ENCODE data around the gene ZNF638. TPM values are rescaled to one million over a fixed set of nuclear protein-coding genes. Genes with fewer than 3 reads are reported as not detected.

Gene ZNF638
- total and polyA plus RNA-seq, 10 of the 15 experiments (the other 5 are each of a cell fraction or from before 2014, with no cell fraction given): 37.6 to 133 (median 64.5) TPM

DNA sequence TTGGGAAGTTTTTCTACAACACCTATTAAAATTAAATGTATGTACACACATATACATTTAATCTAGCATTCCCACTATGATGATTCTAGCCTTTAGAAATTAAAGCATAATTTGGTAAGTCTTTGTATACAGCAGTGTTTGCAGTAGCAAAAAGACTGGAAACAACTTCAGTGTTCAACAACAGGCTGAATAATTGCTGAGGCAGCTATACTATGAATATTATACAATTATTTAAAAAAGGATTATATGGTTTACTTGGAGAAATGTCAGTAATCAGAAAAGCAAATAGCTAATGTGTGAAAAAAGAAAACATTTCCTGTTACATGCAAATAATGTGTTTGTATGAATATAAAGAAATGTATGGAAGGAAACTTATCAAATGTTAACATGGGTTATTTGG, 1.4 kb upstream of the ZNF638 start:
- CTCF ChIA-PET: interaction anchor here (1.2 to 5.6 kb wide), 4 partner anchors 13 to 45 kb away, joined by 4 to 50 read pairs (median 6); no protein-coding TSS in a partner anchor
- no peaks in the 10 kb centered on the region for H3K4me1 ChIP-seq (ENCODE audit: control insufficient read depth, insufficient read depth, low read length)
- DNase-seq (ENCODE audit: low read depth, low spot score) (no peak), FAIRE-seq (no peak), ATAC-seq (no peak)
- TF ChIP-seq RAD21 (IDR thresholded peaks at IDR 0.05; ENCODE audit: insufficient read depth, low read depth, low read length) (no peak), EGR1 (IDR thresholded peaks at IDR 0.05; ENCODE audit: borderline replicate concordance in 1 of 2, low read depth in 2 of 2, low read length in 2 of 2) (no peak), CEBPB (IDR thresholded peaks at IDR 0.05; ENCODE audit: borderline replicate concordance in 1 of 2, low read depth in 2 of 2, low read length in 2 of 2) (no peak), SREBF1 (IDR thresholded peaks at IDR 0.05; ENCODE audit: low read length) (no peak), CBX5 (IDR thresholded peaks at IDR 0.05; ENCODE audit: low read depth) (no peak), PML (IDR thresholded peaks at IDR 0.05; ENCODE audit: low read length) (no peak), ZBED1 (IDR thresholded peaks at IDR 0.05; ENCODE audit: borderline replicate concordance) (no peak), BRCA1 (IDR thresholded peaks at IDR 0.05; ENCODE audit: low read depth, low read length) (no peak), YBX1 (IDR thresholded peaks at IDR 0.05) (no peak), SPI1 (IDR thresholded peaks at IDR 0.05; ENCODE audit: borderline replicate concordance, insufficient read depth, low read depth, low read length) (no peak), SREBF2 (IDR thresholded peaks at IDR 0.05; ENCODE audit: low read length) (no peak)
- TF ChIP-seq, protein P1, sequence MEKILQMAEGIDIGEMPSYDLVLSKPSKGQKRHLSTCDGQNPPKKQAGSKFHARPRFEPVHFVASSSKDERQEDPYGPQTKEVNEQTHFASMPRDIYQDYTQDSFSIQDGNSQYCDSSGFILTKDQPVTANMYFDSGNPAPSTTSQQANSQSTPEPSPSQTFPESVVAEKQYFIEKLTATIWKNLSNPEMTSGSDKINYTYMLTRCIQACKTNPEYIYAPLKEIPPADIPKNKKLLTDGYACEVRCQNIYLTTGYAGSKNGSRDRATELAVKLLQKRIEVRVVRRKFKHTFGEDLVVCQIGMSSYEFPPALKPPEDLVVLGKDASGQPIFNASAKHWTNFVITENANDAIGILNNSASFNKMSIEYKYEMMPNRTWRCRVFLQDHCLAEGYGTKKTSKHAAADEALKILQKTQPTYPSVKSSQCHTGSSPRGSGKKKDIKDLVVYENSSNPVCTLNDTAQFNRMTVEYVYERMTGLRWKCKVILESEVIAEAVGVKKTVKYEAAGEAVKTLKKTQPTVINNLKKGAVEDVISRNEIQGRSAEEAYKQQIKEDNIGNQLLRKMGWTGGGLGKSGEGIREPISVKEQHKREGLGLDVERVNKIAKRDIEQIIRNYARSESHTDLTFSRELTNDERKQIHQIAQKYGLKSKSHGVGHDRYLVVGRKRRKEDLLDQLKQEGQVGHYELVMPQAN (conservative IDR thresholded peaks at IDR 0.05): no peak
- TF ChIP-seq, protein P2, sequence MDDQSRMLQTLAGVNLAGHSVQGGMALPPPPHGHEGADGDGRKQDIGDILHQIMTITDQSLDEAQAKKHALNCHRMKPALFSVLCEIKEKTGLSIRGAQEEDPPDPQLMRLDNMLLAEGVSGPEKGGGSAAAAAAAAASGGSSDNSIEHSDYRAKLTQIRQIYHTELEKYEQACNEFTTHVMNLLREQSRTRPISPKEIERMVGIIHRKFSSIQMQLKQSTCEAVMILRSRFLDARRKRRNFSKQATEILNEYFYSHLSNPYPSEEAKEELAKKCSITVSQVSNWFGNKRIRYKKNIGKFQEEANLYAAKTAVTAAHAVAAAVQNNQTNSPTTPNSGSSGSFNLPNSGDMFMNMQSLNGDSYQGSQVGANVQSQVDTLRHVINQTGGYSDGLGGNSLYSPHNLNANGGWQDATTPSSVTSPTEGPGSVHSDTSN (IDR thresholded peaks at IDR 0.05; ENCODE audit: insufficient replicate concordance, low read depth, low read length): no peak
- TF ChIP-seq, protein P3, sequence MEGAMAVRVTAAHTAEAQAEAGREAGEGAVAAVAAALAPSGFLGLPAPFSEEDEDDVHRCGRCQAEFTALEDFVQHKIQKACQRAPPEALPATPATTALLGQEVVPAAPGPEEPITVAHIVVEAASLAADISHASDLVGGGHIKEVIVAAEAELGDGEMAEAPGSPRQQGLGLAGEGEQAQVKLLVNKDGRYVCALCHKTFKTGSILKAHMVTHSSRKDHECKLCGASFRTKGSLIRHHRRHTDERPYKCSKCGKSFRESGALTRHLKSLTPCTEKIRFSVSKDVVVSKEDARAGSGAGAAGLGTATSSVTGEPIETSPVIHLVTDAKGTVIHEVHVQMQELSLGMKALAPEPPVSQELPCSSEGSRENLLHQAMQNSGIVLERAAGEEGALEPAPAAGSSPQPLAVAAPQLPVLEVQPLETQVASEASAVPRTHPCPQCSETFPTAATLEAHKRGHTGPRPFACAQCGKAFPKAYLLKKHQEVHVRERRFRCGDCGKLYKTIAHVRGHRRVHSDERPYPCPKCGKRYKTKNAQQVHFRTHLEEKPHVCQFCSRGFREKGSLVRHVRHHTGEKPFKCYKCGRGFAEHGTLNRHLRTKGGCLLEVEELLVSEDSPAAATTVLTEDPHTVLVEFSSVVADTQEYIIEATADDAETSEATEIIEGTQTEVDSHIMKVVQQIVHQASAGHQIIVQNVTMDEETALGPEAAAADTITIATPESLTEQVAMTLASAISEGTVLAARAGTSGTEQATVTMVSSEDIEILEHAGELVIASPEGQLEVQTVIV (IDR thresholded peaks at IDR 0.05; ENCODE audit: borderline replicate concordance, partially characterized antibody): no peak
- TF ChIP-seq, protein P4, sequence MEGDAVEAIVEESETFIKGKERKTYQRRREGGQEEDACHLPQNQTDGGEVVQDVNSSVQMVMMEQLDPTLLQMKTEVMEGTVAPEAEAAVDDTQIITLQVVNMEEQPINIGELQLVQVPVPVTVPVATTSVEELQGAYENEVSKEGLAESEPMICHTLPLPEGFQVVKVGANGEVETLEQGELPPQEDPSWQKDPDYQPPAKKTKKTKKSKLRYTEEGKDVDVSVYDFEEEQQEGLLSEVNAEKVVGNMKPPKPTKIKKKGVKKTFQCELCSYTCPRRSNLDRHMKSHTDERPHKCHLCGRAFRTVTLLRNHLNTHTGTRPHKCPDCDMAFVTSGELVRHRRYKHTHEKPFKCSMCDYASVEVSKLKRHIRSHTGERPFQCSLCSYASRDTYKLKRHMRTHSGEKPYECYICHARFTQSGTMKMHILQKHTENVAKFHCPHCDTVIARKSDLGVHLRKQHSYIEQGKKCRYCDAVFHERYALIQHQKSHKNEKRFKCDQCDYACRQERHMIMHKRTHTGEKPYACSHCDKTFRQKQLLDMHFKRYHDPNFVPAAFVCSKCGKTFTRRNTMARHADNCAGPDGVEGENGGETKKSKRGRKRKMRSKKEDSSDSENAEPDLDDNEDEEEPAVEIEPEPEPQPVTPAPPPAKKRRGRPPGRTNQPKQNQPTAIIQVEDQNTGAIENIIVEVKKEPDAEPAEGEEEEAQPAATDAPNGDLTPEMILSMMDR (IDR thresholded peaks at IDR 0.05 in 2 of 3, conservative IDR thresholded peaks at IDR 0.05 in 1 of 3; ENCODE audit: control insufficient read depth in 2 of 3, extremely low read depth in 1 of 3, insufficient read depth in 1 of 3, low read depth in 3 of 3, low read length in 3 of 3): no peak
- in situ Hi-C loops (cut with MboI): no loop called here
- POLR2A ChIA-PET: no interaction called here
- no peak overlapping the region for H3K9ac ChIP-seq (ENCODE audit: control insufficient read depth, insufficient read depth, low read length)
- no peaks in the 10 kb centered on the region for H4K20me1 ChIP-seq (ENCODE audit: control insufficient read depth, insufficient read depth)
- no peak overlapping the region for H3K4me2 ChIP-seq (ENCODE audit: control insufficient read depth, insufficient read depth)
- H3K4me3 ChIP-seq: no peak overlapping the region
- RAD21 ChIA-PET (ENCODE audit: unreplicated experiment): interaction anchor here (3.2 kb wide), 1 partner anchor 31 kb away, joined by 19 read pairs; no protein-coding TSS in a partner anchor
- peaks cover 0 to 3% of the 10 kb centered on the region in 2 experiments; a peak in 1 of 4 replicates for H3K36me3 ChIP-seq (ENCODE audit: control insufficient read depth in 2 of 2, insufficient read depth in 2 of 2, low read length in 1 of 2)
- H3K79me2 ChIP-seq (ENCODE audit: control insufficient read depth, insufficient read depth, low read length): peaks cover 35% of the 10 kb centered on the region
- no TSS peak for BruUV-seq (replicated peaks)
- no peaks in the 10 kb centered on the region; the same call in 2 of the 3 replicates for H3K9me3 ChIP-seq (replicated peaks; ENCODE audit: control insufficient read depth, insufficient read depth, low read length)
- SMC1A ChIA-PET (ENCODE audit: uncharacterized antibody, unreplicated experiment): interaction anchor here (0.6 to 2.4 kb wide), 6 partner anchors 20 to 1443 kb away, joined by 3 to 9 read pairs (median 6); no protein-coding TSS in a partner anchor
- no peaks in the 10 kb centered on the region for H3K27me3 ChIP-seq (replicated peaks in 1 of 2; ENCODE audit: control insufficient read depth in 2 of 2, insufficient read depth in 2 of 2, low read length in 1 of 2)
- intact Hi-C loops (cut with micrococcal nuclease; ENCODE audit: unreplicated experiment): no loop called here
- no peak overlapping the region for H3K27ac ChIP-seq (ENCODE audit: control insufficient read depth, insufficient read depth)
- no peak overlapping the region for H2AFZ ChIP-seq (ENCODE audit: control insufficient read depth, low read depth, low read length)

All from GM12878 (cell line).